Pancreas (tissue), 10 donors: ENCODE results near the gene TRPM7. TPM values are rescaled to one million over a fixed set of nuclear protein-coding genes. Genes with fewer than 3 reads are reported as not detected.
A peak's percentile ranks its signal among the peaks of the same experiment; 100 is the strongest.
"Not testable (repeated sequence)": the region's sequence is repeated elsewhere in the genome, so short reads cannot be mapped to it uniquely, and the experiment has no call there.

Experiments used
- ATAC-seq, 4 donors: fragments of 200-7000 bp; cut with Tn5 transposase; one replicate each; pipeline versions ENCODE4 v1.8.0 to v1.9.1; 2020; ENCODE audit warnings: mild to moderate bottlenecking in 4 of 4, moderate library complexity in 4 of 4
- DNase-seq, 6 donors: peaks; one replicate each; pipeline ENCODE4 v3.0.0-alpha.2; 2020
- FAIRE-seq: peaks from 2 replicates; lab custom pipeline; 2012; peaks lifted over from hg19 to GRCh38; lab: Jason Lieb, UNC
- H3K27ac ChIP-seq, 4 donors: fragments of 200-600 bp; sonication (generic); 1 replicate in 3 of 4; 2 replicates in 1 of 4; pipeline versions ENCODE4 v1.5.0 to v1.8.0; 2020
- H3K27me3 ChIP-seq, 4 donors: fragments of 200-600 bp; one replicate each; pipeline ENCODE4 v1.8.0; 2021
- H3K36me3 ChIP-seq, 3 donors: fragments of 200-600 bp; sonication (generic) in 1 of 3; one replicate each; pipeline versions ENCODE4 v1.5.0 to v1.8.0; 2020 to 2021
- H3K4me1 ChIP-seq, 3 donors: fragments of 200-600 bp; one replicate each; pipeline ENCODE4 v1.8.0; 2021
- H3K4me3 ChIP-seq, 4 donors: fragments of 200-600 bp; sonication (generic) in 2 of 4; one replicate each; pipeline versions ENCODE4 v1.5.0 to v1.8.0; 2020 to 2021
- H3K9me3 ChIP-seq, 4 donors: fragments of 200-600 bp; one replicate each; pipeline ENCODE4 v1.8.0; 2021
- CTCF ChIP-seq, 4 donors: fragments of 200-600 bp; sonication (generic) in 3 of 4; IDR thresholded peaks; one replicate each; pipeline versions ENCODE4 v1.5.0 to v1.8.0; 2021; ENCODE audit warnings: antibody characterized with exemption in 4 of 4
- WGBS, 2 donors: extraction: QIAGEN DNeasy Blood & Tissue Kit; methylation state at CpG; one replicate each; pipeline ENCODE4 v1.1.7; 2013; 5-methylcytosine and 5-hydroxymethylcytosine counted together
- intact Hi-C, 3 donors: fragments of 100-400 bp; cut with DNase I; formaldehyde crosslinking; loops; one replicate each; pipeline versions ENCODE4 v1.11.1 to v1.14.2; 2022
- polyA plus RNA-seq, 2 donors: library from polyadenylated mRNA; stranded (reverse); fragments of 200-250 nt; gene quantifications; one replicate each; pipeline ENCODE4 v1.2.3, GENCODE V29; 2013
- total RNA-seq, 6 donors: library from RNA; stranded (reverse); fragmentation: NEBNext Ultra II Directional in 4 of 6; extraction: Animal tissue kit (Norgen Biotek cat#: 25700) in 4 of 6; gene quantifications; one replicate each; pipeline versions ENCODE4 v1.2.1 to v1.2.4, GENCODE V29; 2021 to 2023
- donor health status: healthy with polysubstance abuse.
- donor health status: DM: no; HTN: no; CAD: no; lungs with moderate emphysema.
- donor health status: DM: no; HTN: no; CAD: no.
- donor health status: control.
- donor health status: control.
- donor health status: Bipolar disorder and iron deficiency.
- donor health status: DM: yes; HTN: yes; CAD: no.
- donor health status: DM: no; HTN: no; CAD: no.
- donor health status: DM: no; HTN: no; CAD: no.
- donor health status: DM: yes; HTN: yes; CAD: no.

The TRPM7 gene
- total and polyA plus RNA-seq, 8 donors = 4.6 to 20.7 (median 13.9) TPM

DNA sequence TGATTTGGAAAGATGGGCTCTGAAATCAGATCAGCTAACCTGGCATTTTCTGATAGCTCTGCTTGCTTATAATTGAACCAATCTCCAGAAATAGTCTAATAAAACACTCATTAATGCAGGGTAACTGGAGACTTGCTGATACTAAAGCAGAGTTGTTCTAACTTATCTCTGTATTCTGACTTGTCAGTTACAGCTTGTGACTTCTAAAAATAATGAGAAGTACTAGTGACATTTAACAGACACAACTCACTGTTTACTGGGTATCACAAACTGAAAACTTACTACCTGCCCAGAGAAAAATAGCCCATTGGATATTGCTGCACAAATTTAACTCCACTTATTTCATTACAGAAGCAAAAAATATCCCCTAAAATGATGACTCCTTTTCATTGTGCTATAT lies 24.0 kb upstream of the TRPM7 start:
- intact Hi-C loops = no loop called here

DNA sequence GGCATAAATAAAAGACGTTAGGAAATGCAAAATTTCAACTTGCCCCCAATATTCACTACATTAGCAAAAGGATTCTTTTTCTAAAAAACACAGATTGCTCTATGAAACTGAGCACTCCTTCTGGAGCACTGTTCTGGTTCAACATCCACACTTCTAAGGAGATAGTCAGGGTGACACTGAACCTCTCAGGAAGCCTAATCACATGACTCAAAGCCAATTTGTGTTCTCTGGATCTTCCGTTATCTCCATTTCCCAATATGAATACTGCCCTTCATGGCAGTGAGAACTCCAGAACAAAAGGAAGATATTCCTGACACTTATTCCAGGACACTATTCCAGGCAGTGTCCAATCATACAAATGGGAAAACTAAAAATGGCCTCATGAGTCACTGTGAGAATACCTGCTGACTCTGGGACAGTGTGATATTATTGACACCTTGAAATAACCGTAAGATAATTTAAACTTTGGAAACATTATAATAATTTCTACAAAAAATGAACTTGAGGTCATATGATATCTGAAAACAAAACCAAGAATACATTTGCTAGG lies 21.4 kb upstream of the TRPM7 start:
- no peak overlapping the region for H3K4me3 ChIP-seq
- H3K27me3 ChIP-seq = no peaks in the 10 kb centered on the region
- H3K27ac ChIP-seq = no peak overlapping the region
- H3K4me1 ChIP-seq = no peaks in the 10 kb centered on the region
- H3K9me3 ChIP-seq = no peaks in the 10 kb centered on the region
- no peak for TF ChIP-seq CTCF (IDR thresholded peaks at IDR 0.05)
- FAIRE-seq (no peak), ATAC-seq (no peak), DNase-seq (no peak)
- 88 to 91% methylated on average over 3 of the region's 3 CpGs for WGBS, 2 donors
- no peaks in the 10 kb centered on the region for H3K36me3 ChIP-seq
- intact Hi-C loops = no loop called here

More for the DNA sequence above, 24.0 kb upstream of the TRPM7 start:
- no peaks in the 10 kb centered on the region for H3K27me3 ChIP-seq
- H3K36me3 ChIP-seq = no peaks in the 10 kb centered on the region
- no peaks in the 10 kb centered on the region for H3K9me3 ChIP-seq
- no peak overlapping the region for H3K4me3 ChIP-seq
- no peak for ATAC-seq
- no peak for TF ChIP-seq CTCF (IDR thresholded peaks at IDR 0.05)
- no peak for FAIRE-seq
- H3K4me1 ChIP-seq = no peaks in the 10 kb centered on the region
- DNase-seq = no peak
- H3K27ac ChIP-seq = no peak overlapping the region

GRCh38 chr15:50702762-50703334 lies 16.3 kb upstream of the TRPM7 start:
- no peak for FAIRE-seq
- Histone ChIP-seq H3K9me3 (no peaks in the 10 kb centered on the region), H3K4me3 (no peak overlapping the region), H3K4me1 (no peaks in the 10 kb centered on the region), H3K27ac (no peak overlapping the region), H3K27me3 (no peaks in the 10 kb centered on the region), H3K36me3 (no peaks in the 10 kb centered on the region)
- no peak for ATAC-seq
- 87 to 95% methylated on average over 1 of the region's 1 CpG for WGBS, 2 donors
- intact Hi-C loops = no loop called here
- no peak for TF ChIP-seq CTCF (IDR thresholded peaks at IDR 0.05)
- DNase-seq = no peak

DNA sequence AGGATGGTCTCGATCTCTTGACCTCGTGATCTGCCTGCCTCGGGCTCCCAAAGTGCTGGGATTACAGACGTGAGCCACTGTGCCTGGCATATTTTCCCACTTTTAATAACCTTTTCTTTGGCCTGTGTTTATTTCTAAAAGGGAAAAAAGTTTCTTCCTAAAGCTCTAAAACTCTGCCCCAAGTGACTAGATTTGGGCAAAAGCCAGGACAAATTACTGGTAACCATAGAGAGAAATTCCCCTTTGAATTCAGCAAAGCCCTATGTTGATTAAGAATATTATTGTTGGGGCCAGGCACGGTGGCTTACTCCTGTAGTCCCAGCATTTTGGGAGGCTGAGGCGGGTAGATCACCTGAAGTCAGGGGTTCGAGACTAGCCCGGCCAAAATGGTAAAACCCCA lies 11.5 kb upstream of the TRPM7 start:
- H3K9me3 ChIP-seq = no peaks in the 10 kb centered on the region
- no peak for TF ChIP-seq CTCF (IDR thresholded peaks at IDR 0.05)
- 85 to 86% methylated on average over 8 of the region's 8 CpGs for WGBS, 2 donors
- DNase-seq = no peak
- H3K4me3 ChIP-seq = no peak overlapping the region
- H3K4me1 ChIP-seq = no peaks in the 10 kb centered on the region
- FAIRE-seq = no peak
- H3K27me3 ChIP-seq = no peaks in the 10 kb centered on the region
- H3K27ac ChIP-seq = no peak overlapping the region
- no peak for ATAC-seq
- intact Hi-C loops = no loop called here
- no peaks in the 10 kb centered on the region for H3K36me3 ChIP-seq

- 74 to 76% methylated on average over 4 of the region's 4 CpGs for WGBS, 2 donors
- peak in 2 of 4 donors; percentile 27 to 37 for ATAC-seq
- no peaks in the 10 kb centered on the region for H3K9me3 ChIP-seq
- no peak for DNase-seq
- H3K27ac ChIP-seq = no peak overlapping the region
- no peaks in the 10 kb centered on the region for H3K36me3 ChIP-seq
- intact Hi-C loops = no loop called here
- H3K4me3 ChIP-seq = no peak overlapping the region
- no peak for FAIRE-seq
- H3K4me1 ChIP-seq = no peaks in the 10 kb centered on the region
- H3K27me3 ChIP-seq = no peaks in the 10 kb centered on the region
- no peak for TF ChIP-seq CTCF (IDR thresholded peaks at IDR 0.05)
Measured at GRCh38 chr15:50697109-50697797, 10.7 kb upstream of the TRPM7 start.

- WGBS, 2 donors = 92 to 96% methylated on average over 9 of the region's 9 CpGs
- intact Hi-C loops, H3K4me3 ChIP-seq, H3K4me1 ChIP-seq, H3K27me3 ChIP-seq, H3K36me3 ChIP-seq, ATAC-seq, FAIRE-seq, DNase-seq, H3K27ac ChIP-seq, H3K9me3 ChIP-seq: not testable (repeated sequence)
Measured at GRCh38 chr15:50694634-50695165, 8.1 kb upstream of the TRPM7 start.
